Large intestine (tissue), 3 donors: ENCODE measurements around the gene WDR62. TPM values are rescaled to one million over a fixed set of nuclear protein-coding genes. Genes with fewer than 3 reads are reported as not detected.

ENCODE experiments used
- DNase-seq, 2 donors: peaks; one replicate each; pipeline versions ENCODE4 v3.0.0 to v3.0.0-alpha.2; 2013
- H3K27ac ChIP-seq: one replicate; pipeline ENCODE4 v1.5.1; 2013; ENCODE audit warnings: low read length
- H3K27me3 ChIP-seq: 2 replicates; pipeline ENCODE4 v1.6.1; 2013; ENCODE audit warnings: low read length; ENCODE audit not compliant: control insufficient read depth, insufficient read depth
- H3K36me3 ChIP-seq: 2 replicates; pipeline ENCODE4 v1.6.1; 2013; ENCODE audit warnings: low read length; ENCODE audit not compliant: control insufficient read depth, insufficient read depth
- H3K4me1 ChIP-seq: one replicate; pipeline ENCODE4 v1.6.1; 2013; ENCODE audit warnings: low read length; ENCODE audit not compliant: control insufficient read depth, insufficient read depth
- H3K4me3 ChIP-seq: one replicate; pipeline ENCODE4 v1.5.1; 2013; ENCODE audit warnings: low read length
- H3K9me3 ChIP-seq: one replicate; pipeline ENCODE4 v1.6.1; 2013; ENCODE audit warnings: mild to moderate bottlenecking, low read depth, low read length, moderate library complexity; ENCODE audit not compliant: control insufficient read depth
- WGBS: methylation state at CpG from one replicate; pipeline ENCODE4 v1.1.5; 2013; ENCODE audit warnings: low lambda C conversion rate; ENCODE audit not compliant: insufficient coverage; 5-methylcytosine and 5-hydroxymethylcytosine counted together
- polyA plus RNA-seq: library from polyadenylated mRNA; unstranded; fragments of 120-200 nt; gene quantifications from one replicate; pipeline ENCODE4 v1.2.1, GENCODE V29; 2013

Gene WDR62
- polyA plus RNA-seq, 1 donor = 2.6 TPM

DNA sequence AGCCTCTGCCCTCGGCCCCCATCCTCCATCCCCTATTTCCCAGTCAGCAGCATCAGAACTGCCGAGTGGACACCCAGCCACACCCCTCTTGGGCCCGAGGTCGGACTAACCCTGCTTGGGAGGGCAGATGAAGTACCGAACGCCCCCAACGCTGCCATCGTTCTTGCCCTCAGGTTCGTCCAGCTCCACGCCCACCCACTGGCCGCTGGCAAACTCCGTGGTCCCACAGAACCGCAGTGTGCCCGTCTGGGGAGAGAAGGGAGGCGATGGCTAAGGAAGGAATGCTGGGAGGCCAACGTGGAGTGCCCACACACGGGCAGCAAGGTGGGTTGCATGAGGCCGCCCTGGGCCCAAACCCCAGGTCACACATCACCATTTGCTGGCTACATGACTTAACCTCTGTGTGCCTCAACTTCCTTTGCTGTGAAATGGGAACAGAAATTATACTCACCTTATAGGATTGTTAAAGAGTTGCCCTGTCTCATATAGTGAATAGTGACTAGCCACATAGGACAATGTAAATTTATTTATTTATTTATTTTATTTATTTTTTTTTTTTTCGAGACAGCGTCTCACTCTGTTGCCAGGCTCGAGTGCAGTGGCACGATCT, 35.5 kb upstream of the WDR62 start:
- Histone ChIP-seq H3K27me3 (no peaks in the 10 kb centered on the region), H3K9me3 (no peaks in the 10 kb centered on the region), H3K4me1 (no peaks in the 10 kb centered on the region), H3K36me3 (peaks cover 24% of the 10 kb centered on the region), H3K27ac (no peak overlapping the region), H3K4me3 (no peak overlapping the region)
- no peak for DNase-seq
- WGBS = 100% methylated on average over 1 of the region's 22 CpGs

DNA sequence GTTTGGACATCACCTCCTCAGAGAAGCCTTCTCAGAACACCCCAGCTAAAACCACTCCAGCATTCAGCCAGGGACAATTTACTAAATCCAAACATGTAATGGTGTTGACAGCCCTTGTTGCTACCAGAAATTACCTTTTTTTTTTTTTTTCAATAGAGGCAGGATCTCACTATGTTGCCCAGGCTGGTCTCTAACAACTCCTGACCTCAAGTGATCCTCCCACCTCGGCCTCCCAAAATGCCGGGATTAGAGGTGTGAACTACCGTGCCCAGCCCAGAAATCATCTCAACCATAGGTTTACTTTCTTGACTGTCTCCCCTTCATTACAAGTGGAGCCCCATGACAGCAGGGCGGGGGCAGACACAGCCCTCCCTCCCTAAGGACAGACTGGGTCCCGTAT, 31.3 kb upstream of the WDR62 start:
- no peak overlapping the region for H3K27ac ChIP-seq
- H3K9me3 ChIP-seq = peaks cover 3% of the 10 kb centered on the region
- no peak for DNase-seq
- no CpG with 5 or more reads among the region's 5 CpGs for WGBS
- H3K36me3 ChIP-seq = peaks cover 22% of the 10 kb centered on the region
- no peaks in the 10 kb centered on the region for H3K27me3 ChIP-seq
- H3K4me1 ChIP-seq = no peaks in the 10 kb centered on the region
- no peak overlapping the region for H3K4me3 ChIP-seq

DNA sequence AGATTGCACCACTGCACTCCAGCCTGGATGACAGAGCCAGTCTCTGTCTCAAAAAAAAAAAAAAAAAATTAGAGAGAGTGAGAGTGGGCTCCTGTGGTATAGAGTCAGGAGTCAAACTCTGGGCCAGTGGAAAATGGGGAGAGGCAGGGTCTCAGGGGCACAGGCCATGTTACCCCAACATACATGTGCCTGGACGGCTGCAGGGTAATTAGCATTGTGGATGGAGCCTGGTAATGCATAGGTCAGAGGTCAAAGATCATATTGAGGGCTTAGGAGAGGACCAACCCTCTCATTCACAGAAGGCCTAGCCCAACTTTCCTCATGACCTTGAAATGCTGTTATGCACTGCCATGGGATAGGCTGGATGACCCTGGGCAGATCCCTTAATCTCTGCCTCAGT, 29.2 kb upstream of the WDR62 start:
- H3K27ac ChIP-seq = no peak overlapping the region
- peaks cover 3% of the 10 kb centered on the region for H3K9me3 ChIP-seq
- H3K36me3 ChIP-seq = peaks cover 22% of the 10 kb centered on the region
- H3K27me3 ChIP-seq = no peaks in the 10 kb centered on the region
- no peak for DNase-seq
- H3K4me3 ChIP-seq = no peak overlapping the region
- WGBS = no CpG with 5 or more reads among the region's 1 CpG
- H3K4me1 ChIP-seq = no peaks in the 10 kb centered on the region

DNA sequence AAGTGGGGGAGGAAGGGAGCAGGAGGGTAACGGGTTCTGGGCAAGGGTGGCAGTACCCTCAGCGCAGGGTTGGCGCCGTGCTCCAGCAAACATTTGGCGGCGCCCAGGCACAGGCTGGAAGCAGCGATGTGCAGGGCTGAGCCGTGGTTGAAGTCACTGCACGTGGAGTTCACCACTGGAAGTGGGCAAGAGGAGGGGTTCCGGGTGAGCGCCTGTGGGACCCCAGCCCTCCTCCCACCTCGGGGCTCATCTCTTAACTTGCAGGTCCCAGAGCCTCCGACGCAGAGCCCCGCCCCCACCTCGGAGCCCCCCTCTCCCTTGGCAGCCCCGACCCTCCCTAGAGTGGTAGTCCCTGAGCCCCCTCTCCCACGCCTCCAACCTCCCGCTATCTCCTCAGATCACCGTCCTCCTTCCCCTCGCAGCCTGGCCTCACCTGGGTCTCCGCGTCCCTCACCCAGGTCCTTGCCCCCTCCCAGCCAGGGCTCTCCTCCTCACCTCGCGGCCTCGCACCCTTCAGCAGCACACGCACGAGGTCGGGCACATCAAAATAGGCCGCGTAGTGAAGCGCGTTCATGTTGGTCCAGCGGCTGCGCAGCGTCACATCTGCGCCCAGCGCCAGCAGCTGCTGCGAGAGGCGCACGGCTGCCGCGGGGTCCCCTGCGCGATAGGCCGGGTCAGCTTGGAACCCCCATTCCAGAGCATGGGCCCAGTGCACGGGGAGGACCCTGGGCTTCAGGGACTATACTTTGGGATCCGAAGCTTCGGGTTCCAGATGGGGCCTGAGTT, 28.4 kb upstream of the WDR62 start:
- Histone ChIP-seq H3K4me1 (no peaks in the 10 kb centered on the region), H3K27me3 (no peaks in the 10 kb centered on the region), H3K4me3 (no peak overlapping the region), H3K36me3 (peaks cover 22% of the 10 kb centered on the region), H3K9me3 (peaks cover 3% of the 10 kb centered on the region), H3K27ac (no peak overlapping the region)
- no CpG with 5 or more reads among the region's 49 CpGs for WGBS
- DNase-seq = no peak

DNA sequence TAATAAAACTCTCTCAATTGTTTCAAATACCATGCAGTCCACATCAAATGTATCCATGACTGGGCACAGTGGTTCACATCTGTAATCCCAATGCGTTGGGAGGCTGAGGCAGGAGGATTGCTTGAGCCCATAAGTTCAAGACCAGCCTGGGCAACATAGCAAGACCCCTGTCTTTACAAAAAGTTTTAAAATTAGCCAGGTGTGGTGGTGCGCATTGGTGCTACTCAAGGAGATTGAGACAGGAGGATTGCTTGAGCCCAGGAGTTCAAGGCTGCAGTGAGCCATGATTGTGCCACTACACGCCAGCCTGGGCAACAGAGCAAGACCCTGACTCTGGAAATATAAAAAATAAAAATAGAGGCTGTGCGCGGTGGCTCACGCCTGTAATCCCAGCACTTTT, 27.0 kb upstream of the WDR62 start:
- peaks cover 22% of the 10 kb centered on the region for H3K36me3 ChIP-seq
- no CpG with 5 or more reads among the region's 6 CpGs for WGBS

DNA sequence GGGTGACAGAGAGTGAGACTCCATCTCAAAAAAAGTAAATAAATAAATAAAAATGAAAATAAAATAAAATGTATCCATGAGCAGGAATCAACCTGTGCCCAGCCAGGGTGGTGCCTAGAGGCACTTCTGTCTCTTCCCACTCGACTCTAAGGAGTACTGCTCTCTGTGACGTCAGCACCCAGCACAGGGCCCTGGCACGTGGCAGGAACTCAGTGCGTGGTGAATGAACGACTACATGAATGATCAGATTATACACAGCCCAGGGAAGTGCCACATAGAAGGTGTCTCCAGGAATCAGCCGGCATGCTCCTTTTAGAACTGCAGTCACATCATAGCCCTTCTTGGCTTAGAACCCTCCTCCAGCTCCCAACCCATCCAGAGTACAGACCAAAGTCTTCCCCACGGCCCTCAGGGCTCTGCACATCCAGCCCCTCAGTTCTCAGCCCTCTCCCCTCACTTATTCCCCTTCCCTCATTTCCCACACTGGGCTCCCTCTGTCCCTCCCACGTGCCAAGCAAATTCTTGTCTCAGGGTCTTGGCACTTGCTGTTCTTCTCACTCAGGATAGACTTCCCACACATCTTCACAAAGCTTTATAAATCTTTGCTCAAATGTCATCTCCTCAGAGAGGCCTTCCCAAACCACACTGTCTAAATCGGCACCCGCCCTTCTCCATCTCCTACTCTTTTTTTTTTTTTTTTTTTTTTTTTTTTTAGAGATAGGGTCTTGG, 26.2 kb upstream of the WDR62 start:
- 100% methylated on average over 1 of the region's 10 CpGs for WGBS
- peaks cover 18% of the 10 kb centered on the region for H3K36me3 ChIP-seq
- H3K9me3 ChIP-seq = peaks cover 3% of the 10 kb centered on the region
- no peaks in the 10 kb centered on the region for H3K27me3 ChIP-seq
- DNase-seq = no peak
- no peak overlapping the region for H3K4me3 ChIP-seq
- peaks cover 5% of the 10 kb centered on the region for H3K4me1 ChIP-seq
- no peak overlapping the region for H3K27ac ChIP-seq

More for the DNA sequence above, 27.0 kb upstream of the WDR62 start:
- Histone ChIP-seq H3K9me3 (peaks cover 3% of the 10 kb centered on the region), H3K27me3 (no peaks in the 10 kb centered on the region), H3K27ac (no peak overlapping the region), H3K4me1 (peaks cover 5% of the 10 kb centered on the region), H3K4me3 (no peak overlapping the region)
- no peak for DNase-seq

DNA sequence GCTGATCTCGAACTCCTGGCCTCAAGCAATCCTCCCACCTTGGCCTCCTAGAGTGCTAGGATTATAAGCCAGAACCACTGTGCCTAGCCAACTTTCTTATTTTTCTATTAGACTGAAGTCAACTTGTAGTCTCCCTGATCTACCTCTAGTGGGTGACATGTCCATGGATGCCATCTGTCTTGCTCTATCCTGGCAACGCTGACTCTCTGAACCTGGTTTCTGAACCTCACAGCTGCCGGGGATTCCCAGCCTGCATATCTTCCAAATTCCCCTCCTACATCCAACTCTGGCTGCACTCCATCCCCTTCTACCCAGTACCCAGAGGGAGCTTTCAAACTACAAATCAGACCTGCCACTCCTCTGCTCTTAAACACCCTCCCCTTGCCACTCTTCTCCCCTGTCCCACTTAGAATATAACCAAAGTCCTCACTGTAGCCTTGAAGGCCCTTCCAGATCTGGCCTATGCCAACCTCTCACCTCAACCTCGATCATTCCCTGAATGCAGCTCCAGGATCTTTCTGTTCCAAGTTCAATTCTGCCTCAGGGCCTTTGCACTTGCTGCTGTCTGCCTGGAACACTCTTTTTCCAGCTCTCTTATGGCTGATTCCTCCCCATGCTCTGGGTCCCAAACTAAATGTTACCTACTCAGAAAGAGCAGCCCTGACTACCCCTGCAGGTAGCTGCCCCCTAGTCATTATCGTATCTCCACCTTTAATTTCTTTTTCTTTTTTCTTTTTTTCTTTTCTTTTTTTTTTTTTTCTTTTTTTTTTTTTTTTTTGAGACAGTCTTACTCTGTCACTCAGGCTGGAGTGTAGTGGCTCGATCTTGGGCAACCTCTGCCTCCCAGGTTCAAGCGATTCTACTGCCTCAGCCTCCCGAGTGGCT, 24.2 kb upstream of the WDR62 start:
- Histone ChIP-seq H3K9me3 (peaks cover 3% of the 10 kb centered on the region), H3K4me3 (no peak overlapping the region), H3K27me3 (no peaks in the 10 kb centered on the region), H3K36me3 (peaks cover 15% of the 10 kb centered on the region), H3K27ac (no peak overlapping the region), H3K4me1 (peaks cover 5% of the 10 kb centered on the region)
- 100% methylated on average over 2 of the region's 8 CpGs for WGBS
- DNase-seq = no peak

DNA sequence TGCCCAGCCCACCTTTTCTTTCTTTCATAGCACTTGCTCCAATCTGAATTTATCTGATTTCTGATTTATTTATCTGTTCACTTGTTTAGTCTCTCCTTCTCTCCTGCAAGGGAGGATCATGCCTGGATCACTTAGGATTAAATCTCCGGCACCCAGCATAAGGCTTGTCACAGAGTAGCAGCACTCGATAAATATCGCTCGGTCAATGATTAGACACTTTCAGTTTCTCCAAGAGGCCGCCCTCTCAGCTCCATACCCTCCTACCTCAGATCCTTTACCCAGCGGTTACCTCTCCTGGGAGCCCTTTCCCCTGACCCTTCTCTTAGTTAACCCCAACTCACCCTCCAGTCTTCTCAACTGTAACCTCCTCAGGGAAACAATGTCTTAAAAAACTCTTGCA, 23.4 kb upstream of the WDR62 start:
- Histone ChIP-seq H3K9me3 (peaks cover 3% of the 10 kb centered on the region), H3K4me1 (peaks cover 5% of the 10 kb centered on the region), H3K36me3 (peaks cover 15% of the 10 kb centered on the region), H3K27ac (no peak overlapping the region), H3K4me3 (no peak overlapping the region), H3K27me3 (no peaks in the 10 kb centered on the region)
- no CpG with 5 or more reads among the region's 6 CpGs for WGBS
- DNase-seq = peak in 1 of 2 donors; percentile 22

DNA sequence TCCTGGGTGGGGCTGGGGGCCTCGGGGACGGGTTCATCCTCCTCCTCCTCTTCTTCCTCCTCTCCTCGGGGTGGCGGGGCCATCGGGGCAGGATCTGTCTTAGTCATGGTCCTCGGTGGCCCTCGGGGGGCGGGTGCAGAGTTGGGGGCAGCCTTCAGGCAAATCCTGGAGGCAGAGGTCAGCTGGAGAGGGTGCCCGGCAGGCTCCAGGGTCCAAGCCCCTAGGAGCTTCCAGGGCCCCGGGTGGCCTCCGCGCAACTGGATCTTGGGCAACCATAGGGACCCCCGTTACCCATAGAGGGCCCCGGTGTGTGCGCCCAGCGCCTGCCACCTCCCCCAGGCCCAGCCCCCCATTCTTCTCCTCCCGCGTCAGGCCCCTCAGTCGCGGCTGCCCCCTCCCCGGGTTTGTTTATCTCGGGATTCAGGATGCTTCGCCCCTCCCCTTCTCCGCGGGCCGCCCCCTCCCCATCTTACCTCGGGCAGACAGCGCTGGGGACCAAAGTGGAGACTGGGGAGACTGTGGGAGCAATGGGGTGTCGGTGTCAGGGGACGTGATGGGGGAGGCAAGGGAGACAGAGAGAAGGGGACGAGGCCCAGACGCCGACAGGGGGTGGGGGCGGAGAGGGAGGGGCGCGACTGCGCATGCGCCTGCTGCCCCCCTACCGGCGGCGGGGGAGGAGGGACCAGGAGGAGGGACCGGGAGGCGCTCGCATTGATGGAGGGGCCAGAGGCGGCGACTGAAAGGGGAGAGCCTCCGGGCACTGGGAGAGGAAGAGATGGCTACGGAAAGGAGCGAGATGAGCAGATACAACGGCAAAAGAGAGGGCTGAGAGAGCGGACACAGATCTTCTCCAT, 22.2 kb upstream of the WDR62 start, which contains the start of gene CLIP3:
CLIP3 (minus strand) TSS at position 623 of the 854 bp plus-strand sequence; CDS start at position 107, 516 bp downstream.
- no CpG with 5 or more reads among the region's 51 CpGs for WGBS
- peak within 1 kb of the TSS; percentile 51 for H3K4me3 ChIP-seq
- no peaks in the 10 kb centered on the region for H3K9me3 ChIP-seq
- H3K4me1 ChIP-seq = peaks cover 5% of the 10 kb centered on the region
- peak in 1 of 2 donors; percentile 50 for DNase-seq
- no peak within 1 kb of the TSS for H3K27ac ChIP-seq
- H3K36me3 ChIP-seq = peaks cover 7% of the 10 kb centered on the region
- no peaks in the 10 kb centered on the region for H3K27me3 ChIP-seq
